HG03571 (cell line): ENCODE measurements around the gene DZIP1L.
"Not testable (repeated sequence)": the region's sequence is repeated elsewhere in the genome, so short reads cannot be mapped to it uniquely, and the experiment has no call there.

Experiments
- ATAC-seq: cut with Tn5 transposase; IDR thresholded peaks from one replicate; pipeline ENCODE4 v1.9.1; 2021; ENCODE audit not compliant: unreplicated experiment

The DZIP1L gene

GRCh38 chr3:138114431-138114918 lies 933 bp downstream of the DZIP1L start:
- no peak for ATAC-seq

GRCh38 chr3:138113326-138113725 lies 2.1 kb downstream of the DZIP1L start:
- ATAC-seq: no peak

- ATAC-seq: no peak
Observed at GRCh38 chr3:138112362-138112761, 3.0 kb downstream of the DZIP1L start.

GRCh38 chr3:138105598-138105997 lies 9.8 kb downstream of the DZIP1L start:
- ATAC-seq: no peak

- no peak for ATAC-seq
Observed at GRCh38 chr3:138103466-138103865, 11.9 kb downstream of the DZIP1L start.

GRCh38 chr3:138101351-138101940 lies 14.0 kb downstream of the DZIP1L start:
- ATAC-seq: not testable (repeated sequence)

- ATAC-seq: no peak
Observed at GRCh38 chr3:138099417-138099816, 16.0 kb downstream of the DZIP1L start.

GRCh38 chr3:138097192-138098172 lies 17.9 kb downstream of the DZIP1L start:
- ATAC-seq: no peak

- no peak for ATAC-seq
Observed at GRCh38 chr3:138093721-138094120, 21.7 kb downstream of the DZIP1L start.

GRCh38 chr3:138092023-138092422 lies 23.4 kb downstream of the DZIP1L start:
- no peak for ATAC-seq

GRCh38 chr3:138089091-138089490 lies 26.3 kb downstream of the DZIP1L start:
- ATAC-seq: no peak

- ATAC-seq: not testable (repeated sequence)
Observed at GRCh38 chr3:138085745-138086144, 29.7 kb downstream of the DZIP1L start.

GRCh38 chr3:138084196-138084595 lies 31.2 kb downstream of the DZIP1L start:
- no peak for ATAC-seq

GRCh38 chr3:138082992-138083386 lies 32.4 kb downstream of the DZIP1L start:
- ATAC-seq: no peak

GRCh38 chr3:138082085-138082991 lies 33.1 kb downstream of the DZIP1L start:
- no peak for ATAC-seq

GRCh38 chr3:138081371-138082084 lies 33.9 kb downstream of the DZIP1L start:
- no peak for ATAC-seq

GRCh38 chr3:138079901-138080300 lies 35.5 kb downstream of the DZIP1L start:
- no peak for ATAC-seq

- no peak for ATAC-seq
Observed at GRCh38 chr3:138078901-138079344, 36.5 kb downstream of the DZIP1L start.

- no peak for ATAC-seq
Observed at GRCh38 chr3:138078096-138078495, 37.3 kb downstream of the DZIP1L start.

GRCh38 chr3:138072796-138073195 lies 42.6 kb downstream of the DZIP1L start:
- no peak for ATAC-seq
